IPS DF 4.7 (cell line): Measurements from ENCODE around the gene PTGFR.

ENCODE experiments used
- DNase-seq: peaks from one replicate; pipeline ENCODE4 v3.0.0-alpha.2; 2013; ENCODE audit warnings: low spot score; ENCODE audit errors: extremely low read depth

Gene PTGFR

DNA sequence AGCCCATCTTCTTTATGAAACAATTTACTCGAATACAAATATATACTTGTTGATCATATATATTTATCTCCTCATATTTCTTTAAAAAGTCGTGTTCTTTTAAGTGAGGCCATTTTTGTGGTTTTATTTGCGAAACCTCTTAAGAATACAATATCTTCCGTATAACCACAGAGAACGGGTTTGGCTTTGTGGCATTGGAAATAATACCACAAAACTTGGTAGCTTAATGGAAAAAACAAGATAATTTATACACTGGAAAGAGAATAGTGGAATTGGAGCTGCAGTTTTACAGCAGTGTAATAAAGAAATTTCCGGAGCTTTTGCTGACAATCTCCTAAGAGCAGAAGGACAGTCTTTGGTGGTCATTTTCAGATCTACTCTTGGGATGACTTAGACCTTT is 29.4 kb downstream of the PTGFR start:
- DNase-seq = no peak

DNA sequence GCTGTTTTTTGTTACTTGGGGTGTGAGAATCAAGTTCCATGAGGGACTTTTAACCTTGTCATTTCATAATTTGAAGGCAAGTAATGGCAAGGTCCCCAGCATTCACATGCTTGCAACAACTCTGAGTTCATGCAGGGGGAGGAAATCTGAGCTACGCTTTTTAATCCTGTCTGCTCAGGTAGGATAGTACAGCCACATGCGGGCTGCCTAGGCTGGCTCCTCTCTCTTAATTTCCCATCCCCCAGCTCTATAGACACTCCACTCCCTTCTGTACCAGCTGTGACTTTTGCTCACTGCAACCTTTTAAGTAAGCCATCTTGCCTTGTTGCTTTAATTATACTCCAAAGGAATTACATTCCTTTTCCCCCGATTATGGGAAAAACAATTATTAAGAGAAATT is 30.1 kb downstream of the PTGFR start:
- DNase-seq = no peak

DNA sequence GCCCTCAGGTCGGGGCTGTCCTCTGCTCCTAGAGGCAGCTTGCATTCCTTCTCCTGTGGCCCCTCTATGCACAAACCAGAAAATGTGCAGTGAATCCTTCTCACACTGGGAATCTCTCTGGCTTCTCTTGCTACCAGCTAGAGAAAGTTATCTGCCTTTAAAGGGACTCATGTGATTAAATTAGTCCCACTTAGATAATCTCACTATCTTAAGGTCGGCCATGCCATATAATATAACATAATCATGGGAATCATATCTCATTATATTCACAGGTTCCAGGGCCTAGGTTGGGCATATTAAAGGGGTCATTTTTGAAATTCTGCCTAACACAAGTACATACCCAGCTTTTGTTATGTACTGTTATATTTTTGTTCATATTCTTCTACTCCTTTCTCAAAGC is 31.4 kb downstream of the PTGFR start:
- DNase-seq = no peak

DNA sequence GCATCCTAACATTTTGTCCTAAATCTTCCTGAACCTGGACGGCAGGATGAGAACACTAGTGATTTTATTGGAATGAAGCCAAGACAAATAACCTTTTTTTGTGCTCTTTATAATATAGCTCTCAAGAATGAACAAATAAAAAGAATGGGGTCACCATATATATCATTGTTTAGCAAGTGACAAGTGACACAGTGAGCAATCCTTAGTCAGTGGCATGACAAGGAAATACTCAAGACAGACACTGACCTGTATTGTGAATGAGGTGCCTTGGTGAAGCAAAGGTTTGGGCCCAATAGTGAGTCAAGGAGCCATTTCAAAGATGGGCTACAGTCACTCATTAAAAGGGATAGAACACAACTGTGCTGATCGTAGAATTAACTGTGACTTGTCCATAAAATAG is 35.7 kb downstream of the PTGFR start:
- DNase-seq = no peak

DNA sequence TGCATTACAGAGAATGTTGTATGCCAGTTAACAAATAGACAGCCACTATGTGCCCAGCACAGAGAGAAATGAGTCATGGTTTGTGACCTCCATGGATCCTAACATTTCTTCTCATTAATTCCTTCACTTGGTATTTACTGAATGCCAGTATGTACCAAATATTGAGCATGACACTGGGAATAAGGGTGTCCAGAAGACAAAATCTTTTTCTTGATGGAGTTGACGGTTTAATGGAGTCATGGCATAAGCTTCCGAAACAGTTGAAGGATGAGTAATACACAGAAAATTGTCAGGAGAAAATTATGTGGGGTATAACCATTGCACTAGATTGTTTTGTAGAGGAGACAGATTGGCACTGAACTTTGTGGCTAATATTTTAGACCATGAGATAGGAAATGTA is 36.9 kb downstream of the PTGFR start:
- DNase-seq = no peak

DNA sequence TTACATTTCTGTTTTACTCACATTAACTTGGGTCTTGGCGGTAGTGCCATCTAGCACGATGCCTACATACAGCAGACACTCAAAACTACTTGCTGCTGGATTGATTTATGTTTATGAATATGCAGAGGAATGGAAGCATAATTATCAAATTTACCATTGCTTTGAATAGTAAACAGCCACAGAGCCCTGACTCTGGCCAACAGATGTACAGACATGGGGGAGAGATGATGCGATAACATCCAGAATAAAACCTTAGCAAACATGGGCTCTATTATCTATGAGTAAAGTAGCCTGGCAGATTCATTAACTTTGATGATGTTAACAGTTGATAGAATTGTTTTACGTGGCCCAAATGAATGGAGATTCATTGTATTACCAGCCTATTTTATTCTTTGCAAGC is 42.8 kb downstream of the PTGFR start:
- DNase-seq = no peak

DNA sequence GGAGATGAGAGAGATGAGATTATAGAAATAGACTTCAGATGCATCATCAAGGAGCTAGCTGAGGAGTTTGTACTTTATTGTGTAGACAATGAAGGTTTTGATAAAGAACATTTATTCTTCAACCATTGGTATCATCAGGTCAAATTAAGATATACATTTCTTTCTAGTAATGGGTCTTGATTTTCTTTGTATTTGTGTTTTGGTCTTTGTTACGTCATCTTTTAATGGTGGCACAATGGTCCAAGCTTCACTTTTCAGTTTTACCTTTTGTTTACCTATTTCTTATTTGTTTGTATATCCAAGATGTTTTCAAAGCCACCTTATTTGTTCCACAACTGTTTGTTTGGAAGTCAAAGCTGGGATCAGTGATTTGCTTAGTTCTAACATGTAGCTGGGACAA is 44.5 kb downstream of the PTGFR start:
- DNase-seq = no peak

DNA sequence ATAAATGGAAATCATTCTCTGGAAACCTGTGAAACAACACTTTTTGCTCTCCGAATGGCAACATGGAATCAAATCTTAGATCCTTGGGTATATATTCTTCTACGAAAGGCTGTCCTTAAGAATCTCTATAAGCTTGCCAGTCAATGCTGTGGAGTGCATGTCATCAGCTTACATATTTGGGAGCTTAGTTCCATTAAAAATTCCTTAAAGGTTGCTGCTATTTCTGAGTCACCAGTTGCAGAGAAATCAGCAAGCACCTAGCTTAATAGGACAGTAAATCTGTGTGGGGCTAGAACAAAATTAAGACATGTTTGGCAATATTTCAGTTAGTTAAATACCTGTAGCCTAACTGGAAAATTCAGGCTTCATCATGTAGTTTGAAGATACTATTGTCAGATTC is 45.7 kb downstream of the PTGFR start:
- no peak for DNase-seq

DNA sequence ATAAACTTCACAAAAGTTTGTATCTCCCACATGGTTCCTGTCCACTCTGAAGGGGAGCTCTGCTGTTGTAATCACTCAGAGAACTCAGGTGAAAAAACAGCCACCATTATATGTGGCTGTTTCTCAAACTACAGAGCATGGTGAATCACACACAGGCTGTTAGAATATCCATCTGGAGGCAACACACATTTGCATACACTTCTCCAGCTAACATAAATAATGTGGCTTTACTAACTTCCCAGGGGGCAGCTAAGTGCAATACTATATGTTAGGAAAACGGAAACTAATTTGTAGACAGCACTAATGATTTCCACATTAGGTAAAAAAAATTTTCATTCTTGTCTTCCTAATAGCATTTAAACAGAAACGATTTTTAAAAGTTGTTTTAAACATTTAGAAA is 49.3 kb downstream of the PTGFR start:
- no peak for DNase-seq

DNA sequence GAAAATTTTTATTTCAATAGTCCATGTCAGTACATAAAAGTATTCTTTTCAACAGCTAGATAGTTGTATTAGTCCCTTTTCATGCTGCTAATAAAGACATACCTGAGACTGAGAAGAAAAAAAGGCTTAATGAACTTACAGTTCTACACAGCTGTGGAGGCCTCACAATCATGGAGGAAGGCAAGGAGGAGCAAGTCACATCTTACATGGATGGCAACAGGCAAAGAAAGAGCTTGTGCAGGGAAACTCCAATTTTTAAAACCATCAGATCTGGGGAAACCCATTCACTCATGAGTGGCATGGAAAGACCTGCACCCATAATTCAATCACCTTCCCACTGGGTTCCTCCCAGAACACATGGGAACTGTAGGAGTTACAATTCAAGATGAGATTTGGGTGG is 50.7 kb downstream of the PTGFR start:
- DNase-seq = no peak

DNA sequence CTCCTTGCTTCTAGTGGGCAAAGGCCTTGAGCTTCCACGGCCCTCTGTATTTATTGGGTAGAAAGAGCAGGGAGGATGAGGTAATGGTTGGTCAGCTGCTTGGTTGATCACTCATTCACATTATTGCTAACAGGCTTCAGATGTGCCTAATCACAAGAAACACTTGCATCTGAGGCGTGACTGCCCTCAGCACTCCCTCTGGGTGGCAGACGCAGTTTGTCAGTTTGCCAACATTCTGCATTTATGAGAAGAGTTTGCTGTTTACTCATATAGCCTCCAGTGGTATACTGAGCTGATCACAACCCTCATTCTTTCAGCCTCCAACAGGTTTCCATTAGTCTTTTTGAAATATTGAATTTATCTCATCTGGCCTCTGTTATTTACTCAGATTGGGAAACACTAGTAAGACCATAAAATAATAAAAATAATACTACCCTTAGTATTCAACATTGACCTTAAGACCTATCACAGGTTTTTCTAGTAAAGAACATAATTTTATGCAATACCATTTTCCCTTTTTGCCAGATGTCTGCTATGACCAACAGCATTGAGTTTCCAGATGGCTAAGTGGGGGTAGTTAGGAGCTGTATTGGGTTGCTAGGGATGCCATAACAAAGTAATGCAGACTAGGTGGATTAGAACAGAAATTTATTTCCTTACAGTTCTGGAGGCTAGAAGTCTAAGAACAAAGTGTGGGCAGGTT is 53.3 kb downstream of the PTGFR start:
- DNase-seq = no peak

DNA sequence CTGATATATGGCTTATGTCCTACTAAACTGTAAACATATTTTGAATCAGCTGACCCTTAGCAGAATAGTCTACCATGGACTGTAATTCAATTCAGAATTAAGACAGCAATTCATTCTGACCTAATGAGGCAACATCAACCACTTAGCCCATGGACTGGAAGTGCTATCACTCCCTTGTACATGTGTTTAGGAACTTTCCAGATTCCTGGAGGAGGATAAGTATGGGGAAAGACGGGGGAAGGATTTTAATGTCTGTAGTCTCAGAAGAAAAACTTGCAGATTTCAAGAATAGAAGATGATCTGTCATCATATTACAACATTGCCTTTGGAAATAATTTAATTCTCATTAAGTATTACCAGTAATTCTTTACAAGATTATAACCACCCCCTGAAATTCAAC is 56.3 kb downstream of the PTGFR start:
- DNase-seq = no peak

DNA sequence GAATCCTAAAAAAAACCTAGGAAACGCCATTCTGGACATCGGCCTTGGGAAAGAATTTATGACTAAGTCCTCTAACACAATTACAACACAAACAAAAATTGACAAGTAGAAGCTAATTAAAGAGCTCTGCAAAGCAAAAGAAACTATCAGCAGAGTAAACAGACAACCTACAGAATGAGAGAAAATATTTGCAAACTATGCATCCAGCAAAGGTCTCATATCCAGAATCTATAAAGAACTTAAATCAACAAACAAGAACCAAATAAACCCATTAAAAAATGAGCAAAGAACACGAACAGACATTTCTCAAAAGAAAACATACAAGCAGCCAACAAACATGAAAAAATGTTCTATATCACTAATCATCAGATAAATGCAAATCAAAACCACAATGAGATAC is 58.6 kb downstream of the PTGFR start:
- DNase-seq = no peak

DNA sequence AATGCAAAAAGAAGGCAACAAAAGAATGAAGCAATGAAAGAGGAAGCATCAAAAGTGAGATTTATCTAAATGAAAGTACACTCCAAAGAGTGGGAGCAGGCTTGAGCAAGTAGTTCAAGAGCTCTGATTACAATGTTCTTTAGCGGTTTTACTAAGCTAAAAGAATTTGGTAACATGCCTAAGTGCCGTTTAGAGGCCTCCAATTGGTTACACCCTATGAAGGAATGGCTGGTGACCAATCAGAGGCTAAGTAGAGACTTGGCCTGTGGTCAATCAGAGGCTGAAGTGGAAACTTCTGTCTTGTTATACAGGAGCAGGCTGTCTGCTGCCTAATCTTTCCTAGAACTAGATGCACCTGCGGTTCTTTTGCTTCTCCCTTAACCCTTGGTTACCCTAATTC is 59.1 kb downstream of the PTGFR start:
- no peak for DNase-seq

DNA sequence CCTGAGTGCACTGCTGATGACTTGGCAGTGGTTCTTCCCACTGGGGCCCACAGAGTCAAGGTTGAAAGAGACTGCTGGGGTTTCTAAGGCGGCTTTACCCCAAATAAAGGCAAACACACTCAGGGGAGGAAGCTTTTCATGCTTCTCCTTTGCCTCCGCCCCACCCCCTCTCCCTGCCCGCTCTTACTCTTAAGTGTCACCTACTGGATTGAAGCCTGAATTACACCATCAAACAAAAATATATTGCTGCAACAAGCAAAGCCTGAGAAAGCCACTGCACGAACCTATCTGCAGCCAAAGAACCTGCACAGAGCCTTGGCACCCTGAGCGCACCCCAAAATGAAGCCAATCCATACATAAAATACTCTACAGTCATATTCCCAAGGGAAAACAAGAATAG is 63.1 kb downstream of the PTGFR start:
- peak; percentile 1 for DNase-seq

DNA sequence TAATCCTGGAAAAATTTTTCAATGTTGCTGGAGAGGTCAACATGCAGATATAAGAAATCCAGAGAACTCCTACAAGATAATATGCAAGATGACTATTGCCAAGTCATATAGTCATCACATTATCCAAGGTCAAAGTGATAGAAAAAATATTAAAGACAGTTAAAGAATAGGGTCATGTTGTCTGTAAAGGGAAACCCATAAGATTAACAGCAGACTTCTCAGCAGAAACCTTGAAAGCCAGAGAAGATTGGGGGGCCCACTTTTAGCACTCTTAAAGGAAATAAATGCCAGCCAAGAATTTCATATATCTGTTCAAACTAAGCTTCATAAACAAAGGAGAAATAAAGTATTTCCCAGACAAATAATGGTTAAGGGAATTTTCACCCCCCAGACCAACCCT is 64.1 kb downstream of the PTGFR start:
- no peak for DNase-seq

DNA sequence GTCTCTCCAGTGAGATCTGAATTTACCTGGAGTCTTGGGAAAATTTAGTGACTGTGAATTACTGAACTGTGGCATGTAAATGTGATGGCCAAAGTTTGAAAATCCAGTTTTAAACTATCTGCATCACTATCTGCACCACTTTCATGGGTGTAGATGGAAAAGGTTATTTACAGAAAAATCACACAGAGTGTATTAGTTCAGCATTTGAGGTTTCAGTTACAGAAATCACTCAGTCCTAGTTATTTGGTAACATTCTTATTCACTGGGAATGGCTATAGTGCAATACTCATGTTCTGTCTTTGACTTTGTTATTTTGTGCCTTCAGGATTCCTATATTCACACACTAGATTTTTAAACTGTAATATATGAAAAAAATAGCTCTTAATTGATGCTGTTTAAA is 68.9 kb downstream of the PTGFR start:
- no peak for DNase-seq

DNA sequence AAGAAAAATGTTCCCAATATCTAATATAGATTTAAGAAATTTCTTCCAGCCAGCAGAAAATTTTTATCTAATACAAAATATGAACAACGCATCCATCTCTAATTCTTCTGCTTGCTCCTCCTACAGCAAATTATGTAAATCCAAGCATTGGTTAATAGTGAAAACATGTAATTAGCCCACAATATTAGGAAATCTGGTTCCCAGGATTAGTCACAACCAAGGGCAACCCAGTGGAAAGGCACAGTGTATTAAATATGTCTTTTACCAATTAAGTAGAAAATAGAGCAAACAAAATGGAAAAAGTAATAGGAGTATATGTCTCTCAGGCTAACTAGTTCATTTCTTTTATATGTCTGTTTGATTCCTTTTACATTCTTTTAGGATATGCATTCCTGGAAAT is 70.0 kb downstream of the PTGFR start:
- DNase-seq = no peak

DNA sequence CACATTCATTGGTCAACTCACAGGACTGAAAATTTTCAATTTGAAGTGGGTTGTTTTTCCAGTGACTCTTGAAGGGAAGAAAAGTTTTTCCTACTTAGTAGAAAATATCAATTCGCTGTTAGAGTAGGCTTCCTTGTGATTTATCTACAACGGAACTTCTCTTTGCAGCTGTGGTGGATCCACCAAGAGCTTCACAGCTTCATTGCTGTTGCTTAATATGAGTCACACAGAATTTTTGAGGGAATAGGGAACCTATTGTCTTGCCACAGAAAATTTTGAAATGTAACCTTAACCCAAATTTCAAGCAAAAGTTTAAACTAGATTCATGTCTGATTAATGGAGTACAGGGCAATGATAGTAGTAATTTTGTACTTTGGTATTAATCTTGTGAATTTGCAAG is 71.1 kb downstream of the PTGFR start:
- no peak for DNase-seq

DNA sequence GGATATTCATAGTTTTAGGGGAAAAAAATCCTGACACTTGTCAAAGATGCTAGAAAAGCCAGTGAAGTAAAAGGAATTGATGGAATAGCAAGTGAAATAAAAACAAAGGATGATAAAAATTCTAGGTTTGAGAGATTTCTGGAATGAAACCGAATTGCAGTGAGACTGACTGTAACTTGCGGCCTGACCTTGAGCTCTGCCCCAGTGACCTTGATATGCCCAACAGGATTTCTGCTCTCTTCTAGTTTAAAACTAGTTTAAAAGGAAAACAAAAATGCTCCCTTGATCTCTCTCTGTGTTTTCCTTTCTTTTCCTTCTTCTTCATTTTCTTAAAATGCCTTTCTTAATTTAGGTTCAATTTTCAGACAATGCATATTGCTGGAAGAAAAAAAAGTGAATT is 74.6 kb downstream of the PTGFR start:
- no peak for DNase-seq

DNA sequence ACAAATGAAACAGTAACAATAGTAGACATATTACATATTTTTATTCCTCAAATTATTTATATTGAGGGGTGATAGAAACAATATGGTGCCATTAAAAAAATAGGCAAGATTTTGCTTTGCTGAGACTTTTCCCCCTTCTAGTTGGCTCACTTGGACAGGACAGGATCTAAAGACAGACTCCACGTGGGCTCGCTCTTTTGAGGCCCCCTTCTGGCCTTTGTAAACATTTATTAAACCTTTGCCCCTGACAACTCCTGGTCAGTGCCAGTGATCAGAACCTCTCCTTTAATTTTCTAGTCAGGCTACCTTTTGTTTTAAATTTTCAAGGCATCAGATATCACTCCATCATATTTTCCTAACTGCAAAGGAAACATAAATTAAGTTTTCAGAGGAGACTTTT is 79.8 kb downstream of the PTGFR start:
- no peak for DNase-seq

DNA sequence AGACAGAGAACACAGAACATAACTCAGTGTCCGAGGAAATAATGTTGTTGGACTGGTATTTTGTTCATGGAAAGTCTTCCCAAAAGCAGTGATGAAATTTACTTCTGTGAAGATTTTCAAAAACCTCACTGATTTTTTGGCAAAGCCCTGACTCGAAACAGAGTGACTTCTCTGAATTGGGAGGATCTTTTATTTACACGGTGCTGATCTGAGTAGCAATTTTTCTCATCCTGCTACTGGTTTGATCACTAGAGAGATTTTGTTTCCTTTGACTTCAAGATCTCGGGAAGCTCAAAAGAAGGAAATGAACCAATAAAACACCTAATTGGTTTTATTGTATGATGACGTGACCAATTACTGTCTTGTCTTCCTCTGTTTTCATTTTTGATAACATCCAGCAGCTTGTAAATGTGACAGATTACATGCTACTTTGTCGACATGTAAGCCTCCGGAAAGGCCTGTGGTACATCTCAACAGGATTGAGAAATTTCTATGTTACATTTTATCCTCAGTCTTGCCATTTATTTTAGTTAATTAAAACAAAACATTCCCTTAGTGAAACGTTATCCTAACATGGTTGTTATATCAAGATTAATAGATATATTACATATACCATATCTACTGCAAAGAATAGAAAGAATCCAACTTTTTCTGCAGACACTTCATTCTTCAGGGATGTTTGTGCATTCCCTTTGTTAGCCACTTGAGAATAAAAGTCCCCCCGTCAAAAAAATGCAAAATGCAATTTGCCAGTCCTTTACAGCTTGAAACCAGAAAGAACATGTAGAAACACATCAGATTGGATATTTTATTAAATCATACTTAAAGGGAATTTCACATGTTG is 86.7 kb downstream of the PTGFR start:
- DNase-seq = no peak

DNA sequence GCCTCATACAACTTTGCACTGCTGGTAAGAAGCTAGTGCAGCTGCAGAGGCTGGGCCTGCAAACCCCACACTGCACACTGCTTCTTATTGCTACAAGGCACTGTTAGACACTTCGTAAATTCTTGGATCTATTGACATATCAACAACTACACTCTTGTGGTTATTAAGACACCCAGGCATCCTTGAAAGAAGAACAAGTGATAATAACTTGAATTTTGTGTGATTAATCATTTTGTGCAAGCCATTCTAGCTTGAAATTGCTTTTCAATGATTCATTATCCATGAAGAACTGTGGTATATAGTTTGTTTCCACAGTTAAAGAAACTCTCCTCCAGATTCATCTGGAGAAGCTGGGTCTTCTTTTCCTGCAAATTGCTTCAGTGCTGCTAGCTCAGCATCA is 95.8 kb downstream of the PTGFR start:
- no peak for DNase-seq
